PC-9 (cell line): ENCODE results near the gene RPL27.

Source experiments
- CTCF ChIP-seq: fragments of 200-600 bp; sonication (generic); conservative IDR thresholded peaks from 2 replicates; pipeline ENCODE4 v1.6.1; 2017; ENCODE audit warnings: mixed run types, antibody characterized with exemption, mild to moderate bottlenecking, moderate library complexity
- EZH2 ChIP-seq: fragments of 200-600 bp; sonication (generic); IDR thresholded peaks from 2 replicates; pipeline ENCODE4 v1.8.0; 2017; ENCODE audit warnings: antibody characterized with exemption, low read depth

GRCh38 chr17:43039646-43040045 lies 41.4 kb downstream of the RPL27 start:
- no peak for TF ChIP-seq EZH2
- no peak for TF ChIP-seq CTCF
